HG03280 (cell line): ENCODE results near the gene MAD1L1.

Experiments used
- ATAC-seq: cut with Tn5 transposase; IDR thresholded peaks from one replicate; pipeline ENCODE4 v1.9.1; 2021; ENCODE audit warnings: mild to moderate bottlenecking, moderate library complexity; ENCODE audit not compliant: unreplicated experiment

MAD1L1 gene

GRCh38 chr7:2258661-2259365 is 26.1 kb upstream of the MAD1L1 start:
- peak; percentile 51 for ATAC-seq

GRCh38 chr7:2257651-2258050 is 24.9 kb upstream of the MAD1L1 start:
- no peak for ATAC-seq

GRCh38 chr7:2257046-2257551 is 24.4 kb upstream of the MAD1L1 start:
- no peak for ATAC-seq

GRCh38 chr7:2256306-2257045 is 23.7 kb upstream of the MAD1L1 start:
- no peak for ATAC-seq

GRCh38 chr7:2255145-2256139 is 22.7 kb upstream of the MAD1L1 start:
- no peak for ATAC-seq

- ATAC-seq = no peak
Observed at GRCh38 chr7:2254429-2255144, 21.8 kb upstream of the MAD1L1 start.

GRCh38 chr7:2253525-2254244 is 20.9 kb upstream of the MAD1L1 start:
- ATAC-seq = no peak

GRCh38 chr7:2253021-2253420 is 20.3 kb upstream of the MAD1L1 start:
- ATAC-seq = no peak

GRCh38 chr7:2251841-2252771 is 19.4 kb upstream of the MAD1L1 start:
- ATAC-seq = no peak

- ATAC-seq = no peak
Observed at GRCh38 chr7:2251381-2251780, 18.6 kb upstream of the MAD1L1 start.

- ATAC-seq = no peak
Observed at GRCh38 chr7:2249744-2250323, 17.1 kb upstream of the MAD1L1 start.

- ATAC-seq = no peak
Observed at GRCh38 chr7:2248984-2249694, 16.4 kb upstream of the MAD1L1 start.

- no peak for ATAC-seq
Observed at GRCh38 chr7:2247141-2247995, 14.6 kb upstream of the MAD1L1 start.

GRCh38 chr7:2245883-2246675 is 13.3 kb upstream of the MAD1L1 start:
- ATAC-seq = no peak

- no peak for ATAC-seq
Observed at GRCh38 chr7:2244404-2244995, 11.8 kb upstream of the MAD1L1 start.

GRCh38 chr7:2243458-2243857 is 10.7 kb upstream of the MAD1L1 start:
- ATAC-seq = no peak
